Adrenal gland (tissue), 5 donors: ENCODE measurements around the gene MMP20.

Experiments used
- POLR2A ChIP-seq, 2 donors: fragments of 450-650 bp; IDR thresholded peaks; one replicate each; pipeline ENCODE4 v1.6.1; 2017; ENCODE audit warnings: antibody characterized with exemption in 2 of 2, mild to moderate bottlenecking in 2 of 2, moderate library complexity in 1 of 2
- TF ChIP-seq, protein P1 (sequence below), 6 experiments: fragments of 450-650 bp in 4 of 6; fragments of 200-600 bp in 2 of 6; sonication (generic) in 1 of 6; IDR thresholded peaks; 1 replicate in 5 of 6; 2 replicates in 1 of 6; pipeline versions ENCODE4 v1.5.1 to v1.8.0; 2016 to 2021; ENCODE audit warnings: antibody characterized with exemption in 6 of 6, mild to moderate bottlenecking in 2 of 6, moderate library complexity in 1 of 6
- donor health status: DM: no; HTN: no; CAD: no.

DNA sequence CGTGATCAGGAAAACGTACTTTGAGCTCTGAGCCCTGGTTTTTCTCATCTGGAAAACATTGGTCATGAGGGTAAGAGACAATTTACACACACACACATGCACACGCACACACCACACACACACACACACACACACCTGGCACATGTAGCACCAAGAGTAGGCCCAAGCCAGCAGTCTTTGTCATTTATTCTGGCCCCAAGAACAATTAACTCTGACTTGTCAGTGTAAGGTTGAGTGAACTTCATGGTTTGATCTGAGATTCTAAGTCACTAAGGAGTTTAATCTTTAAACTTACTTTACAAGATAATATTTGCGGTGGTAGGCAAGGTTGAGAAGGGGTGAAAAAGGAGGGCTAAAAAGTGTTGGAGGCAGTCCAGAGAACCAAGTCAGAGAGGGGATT, 44.1 kb downstream of the MMP20 start:
- no peak for TF ChIP-seq POLR2A (IDR thresholded peaks at IDR 0.05)
- TF ChIP-seq, protein P1, sequence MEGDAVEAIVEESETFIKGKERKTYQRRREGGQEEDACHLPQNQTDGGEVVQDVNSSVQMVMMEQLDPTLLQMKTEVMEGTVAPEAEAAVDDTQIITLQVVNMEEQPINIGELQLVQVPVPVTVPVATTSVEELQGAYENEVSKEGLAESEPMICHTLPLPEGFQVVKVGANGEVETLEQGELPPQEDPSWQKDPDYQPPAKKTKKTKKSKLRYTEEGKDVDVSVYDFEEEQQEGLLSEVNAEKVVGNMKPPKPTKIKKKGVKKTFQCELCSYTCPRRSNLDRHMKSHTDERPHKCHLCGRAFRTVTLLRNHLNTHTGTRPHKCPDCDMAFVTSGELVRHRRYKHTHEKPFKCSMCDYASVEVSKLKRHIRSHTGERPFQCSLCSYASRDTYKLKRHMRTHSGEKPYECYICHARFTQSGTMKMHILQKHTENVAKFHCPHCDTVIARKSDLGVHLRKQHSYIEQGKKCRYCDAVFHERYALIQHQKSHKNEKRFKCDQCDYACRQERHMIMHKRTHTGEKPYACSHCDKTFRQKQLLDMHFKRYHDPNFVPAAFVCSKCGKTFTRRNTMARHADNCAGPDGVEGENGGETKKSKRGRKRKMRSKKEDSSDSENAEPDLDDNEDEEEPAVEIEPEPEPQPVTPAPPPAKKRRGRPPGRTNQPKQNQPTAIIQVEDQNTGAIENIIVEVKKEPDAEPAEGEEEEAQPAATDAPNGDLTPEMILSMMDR (IDR thresholded peaks at IDR 0.05), result no peak
